ENCODE measurements around the gene PTPN4.

PTPN4 gene

DNA sequence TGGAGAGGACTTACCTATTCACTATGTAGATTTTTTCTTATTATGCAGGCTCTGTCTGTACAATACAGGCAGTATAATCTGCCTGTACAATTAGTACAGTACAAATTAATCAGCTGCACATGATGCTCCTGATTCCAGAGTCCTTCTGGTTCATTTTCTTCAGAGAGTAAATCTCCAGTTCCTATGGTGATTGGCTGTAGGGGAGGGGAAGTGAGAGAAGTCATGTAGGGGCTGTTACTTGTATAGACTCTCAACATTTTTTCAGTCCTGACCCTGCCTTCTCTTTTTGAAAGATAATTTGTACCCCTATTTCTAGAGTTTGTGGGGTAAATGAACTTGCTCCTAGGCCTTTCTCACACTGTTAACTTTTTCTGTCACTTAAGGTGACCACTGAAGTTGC is 54.5 kb downstream of the PTPN4 start:
- DNase-seq: no peak

DNA sequence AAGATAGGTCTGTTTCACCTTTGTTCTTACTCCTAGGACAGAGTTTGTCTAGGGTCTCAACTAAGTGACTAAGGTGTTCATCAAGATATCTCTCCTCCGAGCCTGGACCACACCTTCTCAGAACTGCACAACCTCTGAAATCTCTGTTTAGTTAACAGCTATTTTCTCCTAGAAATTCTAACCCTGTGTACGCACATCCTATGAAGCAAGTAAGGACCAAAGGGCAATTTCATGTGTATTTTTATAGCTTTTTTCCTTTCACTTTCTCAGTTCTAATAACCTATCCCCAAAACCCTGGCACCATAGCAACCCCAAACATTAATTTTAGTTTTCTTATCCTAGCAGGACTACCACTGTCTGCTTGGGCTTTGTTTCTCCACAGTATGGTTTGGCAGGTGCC is 59.1 kb downstream of the PTPN4 start:
- no peak for DNase-seq

DNA sequence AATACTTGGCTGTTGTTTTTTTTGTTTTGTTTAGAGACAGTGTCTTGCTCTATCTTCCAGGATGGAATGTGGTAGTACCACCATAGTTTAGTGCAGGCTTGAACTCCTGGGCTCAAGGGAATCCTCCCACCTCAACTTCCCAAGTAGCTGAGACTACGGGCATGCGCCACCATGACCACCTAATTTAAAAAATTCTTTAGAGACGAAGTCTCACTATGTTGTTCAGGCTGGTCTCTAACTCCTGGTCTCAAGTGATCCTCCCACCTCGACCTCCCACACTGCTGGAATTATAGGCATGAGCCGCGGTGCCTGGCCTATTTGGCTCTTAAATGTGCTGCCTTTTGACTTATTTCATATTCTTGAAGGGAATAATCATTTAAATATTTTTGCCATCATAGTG is 60.1 kb downstream of the PTPN4 start:
- no peak for DNase-seq

DNA sequence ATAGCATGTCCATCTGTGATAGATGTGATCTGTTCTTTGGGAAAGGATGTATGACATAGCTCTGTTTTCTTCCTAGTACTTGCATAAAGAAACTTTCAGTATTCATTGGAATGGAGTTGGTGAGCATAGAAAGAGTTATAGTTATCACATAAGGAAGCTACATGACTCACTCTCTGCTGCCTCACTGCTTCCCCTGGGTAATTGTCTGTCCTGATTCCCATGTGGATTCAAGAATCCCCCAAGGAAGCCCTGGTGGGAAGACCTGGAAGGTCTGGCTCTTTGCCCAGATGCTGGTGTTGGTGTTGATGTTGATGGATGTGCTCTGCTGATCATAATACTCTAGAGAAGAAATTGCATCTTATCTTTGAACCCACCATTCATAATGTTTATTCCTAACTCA is 60.6 kb downstream of the PTPN4 start:
- DNase-seq: no peak

DNA sequence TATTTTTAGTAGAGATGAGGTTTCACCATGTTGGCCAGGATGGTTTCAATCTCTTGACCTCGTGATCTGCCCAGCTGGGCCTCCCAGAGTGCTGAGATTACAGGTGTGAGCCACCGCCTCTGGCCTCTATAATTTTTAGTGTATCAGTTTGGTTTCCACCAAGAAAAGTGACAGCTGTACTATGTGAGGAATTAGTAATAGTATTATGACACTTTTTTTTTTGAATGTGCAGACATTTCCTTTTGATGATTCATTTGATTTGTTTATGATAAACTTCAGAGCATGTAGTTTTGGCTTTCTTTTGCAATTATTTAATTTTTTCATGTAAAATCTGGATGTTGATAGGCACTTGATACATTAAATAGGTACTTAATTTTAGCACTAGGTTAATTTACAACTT is 61.5 kb downstream of the PTPN4 start:
- no peak for DNase-seq

DNA sequence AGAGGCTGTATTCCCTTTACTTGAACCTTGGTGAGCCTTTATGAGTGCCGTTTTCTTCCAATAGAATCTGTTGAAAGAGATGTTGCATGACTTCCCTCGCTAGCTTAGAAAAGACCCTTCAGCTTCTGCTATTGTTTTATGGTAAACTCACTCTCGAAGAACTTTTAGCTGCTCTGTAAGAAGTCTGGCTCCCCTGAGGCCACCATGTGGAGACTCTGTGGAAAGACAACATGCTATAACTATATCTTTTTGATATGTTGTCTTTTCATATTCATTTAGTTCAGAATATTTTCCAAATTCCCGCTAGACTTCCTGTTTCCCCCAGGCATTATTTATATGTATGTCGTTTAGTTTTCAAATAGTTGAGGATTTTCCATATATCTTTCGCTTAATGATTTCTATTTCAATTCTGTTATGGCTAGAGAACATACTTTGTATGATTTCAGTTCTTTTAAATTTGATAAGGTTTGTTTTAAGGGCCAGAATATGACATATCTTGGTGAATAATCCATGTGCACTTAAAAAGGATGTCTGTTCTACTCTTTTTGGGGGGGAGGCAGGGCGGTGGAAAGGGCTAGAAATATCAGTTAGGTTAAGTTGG is 64.1 kb downstream of the PTPN4 start:
- peak; percentile 30 for DNase-seq

DNA sequence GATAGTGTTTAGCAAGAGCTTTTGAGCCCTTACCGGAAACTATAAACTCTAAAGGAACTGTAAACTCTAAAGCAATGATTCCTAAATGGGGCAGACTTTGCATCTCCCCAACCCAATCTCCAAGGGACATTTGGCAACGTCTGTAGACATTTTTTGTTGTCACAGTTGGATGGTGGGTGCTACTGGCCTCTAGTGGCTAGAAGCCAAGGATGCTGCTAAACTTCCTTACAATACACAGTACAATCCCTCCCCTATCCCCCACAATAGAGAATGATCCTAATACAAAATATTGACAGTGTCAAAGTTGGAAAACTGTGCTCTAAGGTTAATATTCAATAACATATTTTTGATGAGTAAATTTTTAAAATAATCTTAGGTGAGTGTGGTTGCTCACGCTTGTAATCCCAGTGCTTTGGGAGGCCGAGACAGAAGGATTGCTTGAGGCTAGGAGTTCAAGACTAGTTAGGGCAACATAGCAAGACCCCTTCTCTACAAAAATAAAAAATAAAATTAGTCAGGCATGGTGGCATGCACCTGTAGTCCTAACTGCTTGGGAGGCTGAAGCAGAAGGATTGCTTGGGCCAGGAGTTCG is 66.7 kb downstream of the PTPN4 start:
- DNase-seq: peak; percentile 44

DNA sequence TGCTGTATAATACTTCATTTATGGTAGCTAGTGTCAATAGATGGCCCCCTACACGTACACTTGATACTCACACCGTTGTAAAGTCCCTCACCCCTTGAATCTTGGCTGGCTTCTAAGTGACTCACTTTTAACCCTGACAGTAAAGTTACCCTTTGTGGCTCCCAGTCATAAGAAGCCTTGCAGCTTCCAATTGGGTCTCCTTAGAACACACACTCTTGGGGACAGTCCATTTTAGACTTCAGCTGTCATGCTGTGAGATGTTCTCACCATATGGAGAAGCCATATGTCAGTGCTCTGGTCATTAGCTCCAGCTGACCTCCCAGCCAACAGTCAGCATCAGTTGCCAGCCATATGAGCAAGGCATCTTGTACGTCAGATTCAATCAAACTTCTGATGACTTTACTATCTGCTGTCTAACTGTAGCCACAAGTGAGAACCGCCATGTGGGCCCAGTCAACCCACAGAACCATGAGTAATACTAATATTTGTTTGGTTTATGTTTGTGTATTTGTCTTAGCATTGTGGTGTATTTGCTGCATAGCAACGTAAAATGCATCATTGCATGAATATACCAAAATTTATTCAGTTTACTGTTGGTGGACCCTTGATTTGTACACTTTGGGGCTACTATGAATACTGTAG is 68.3 kb downstream of the PTPN4 start:
- DNase-seq: no peak

DNA sequence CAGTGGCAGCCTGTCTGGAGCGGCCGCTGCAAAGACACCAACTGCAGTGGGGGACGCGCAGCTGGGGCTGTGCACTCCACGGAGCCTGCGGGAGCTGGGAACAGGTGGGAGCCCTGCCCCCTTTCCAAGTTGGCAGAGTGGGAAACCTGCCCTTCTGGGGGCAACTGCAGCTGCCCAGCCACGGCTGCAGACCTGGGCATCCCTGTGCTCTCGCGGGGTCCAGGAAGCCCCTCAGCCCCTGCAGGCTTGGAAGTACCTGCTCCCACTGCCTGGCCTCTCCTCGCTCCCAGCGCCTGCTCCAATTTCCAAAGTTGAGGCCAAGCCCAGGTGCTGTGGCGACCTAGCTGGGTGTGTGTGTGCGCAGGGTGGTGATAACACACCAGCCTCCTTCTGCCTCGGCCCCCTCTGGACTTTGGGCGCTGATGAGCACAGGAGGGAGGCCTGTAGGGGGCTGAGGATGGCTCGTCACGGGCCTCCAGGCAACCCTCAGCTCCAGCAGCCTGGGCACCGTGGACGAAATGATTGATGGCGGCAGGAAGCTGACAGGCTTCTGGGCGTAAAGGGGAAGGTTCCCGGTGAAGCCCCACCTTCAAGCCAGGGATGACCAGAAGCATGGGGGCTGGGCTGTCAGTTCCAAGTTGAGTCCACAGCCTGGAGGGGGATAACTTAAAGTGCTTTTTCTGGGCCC is 76.9 kb downstream of the PTPN4 start:
- no peak for DNase-seq

DNA sequence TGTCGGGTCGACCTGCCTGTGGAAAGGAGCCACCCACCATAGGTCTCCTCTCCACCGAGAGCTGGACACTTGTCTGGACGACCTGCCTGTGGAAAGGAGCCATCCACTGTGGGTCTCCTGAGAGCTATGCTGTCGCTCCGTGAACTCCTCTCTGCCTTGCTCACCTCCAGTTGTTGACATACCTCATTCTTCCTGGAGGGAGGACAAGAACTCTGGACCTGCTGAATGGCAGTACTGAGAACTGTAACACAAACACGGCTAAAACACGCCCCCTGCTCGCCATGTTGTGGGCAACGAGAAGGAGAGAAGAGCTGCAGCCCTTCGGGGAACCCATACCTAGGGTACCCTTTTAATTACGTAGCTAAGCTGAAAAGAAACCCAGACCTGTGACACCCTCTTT is 77.6 kb downstream of the PTPN4 start:
- no peak for DNase-seq

DNA sequence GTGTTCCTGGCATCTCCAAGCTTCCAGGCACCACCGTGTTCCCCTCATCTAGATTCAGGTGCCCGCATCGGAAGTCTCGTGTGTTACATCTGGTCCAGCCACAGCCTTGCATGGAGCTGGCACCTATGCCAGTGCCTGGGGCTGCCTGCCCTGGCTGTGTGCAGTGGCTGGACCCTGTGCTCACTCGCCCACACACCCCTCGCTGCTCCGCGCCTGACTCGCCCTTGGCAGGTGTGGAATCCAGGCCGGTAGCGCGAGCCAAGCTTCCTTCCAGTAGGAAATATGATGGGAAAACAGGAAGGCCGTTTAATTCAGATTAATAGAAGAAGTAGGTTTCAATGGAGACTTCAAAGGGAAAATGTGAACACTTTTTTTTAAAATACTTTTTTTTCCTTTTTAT is 78.0 kb downstream of the PTPN4 start:
- DNase-seq: no peak

DNA sequence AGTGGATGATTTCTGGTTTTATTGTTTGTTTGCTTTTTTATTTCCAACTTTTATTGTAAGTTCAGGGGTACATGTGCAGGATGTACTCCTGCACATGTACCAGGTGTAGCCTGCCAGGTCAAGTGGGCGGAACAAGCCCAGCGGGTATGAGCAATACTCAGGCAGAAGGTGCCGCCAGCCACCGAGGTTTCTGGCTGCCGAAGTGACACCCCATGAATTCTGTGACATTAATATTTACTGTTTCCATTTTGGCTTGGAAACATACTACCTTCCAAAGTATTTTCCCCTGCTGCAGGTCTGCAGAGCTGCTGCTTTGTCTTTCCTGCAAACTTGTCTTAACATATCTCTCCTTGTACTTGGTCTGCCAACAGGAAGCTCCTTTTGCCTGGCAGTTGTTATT is 78.5 kb downstream of the PTPN4 start:
- no peak for DNase-seq

DNA sequence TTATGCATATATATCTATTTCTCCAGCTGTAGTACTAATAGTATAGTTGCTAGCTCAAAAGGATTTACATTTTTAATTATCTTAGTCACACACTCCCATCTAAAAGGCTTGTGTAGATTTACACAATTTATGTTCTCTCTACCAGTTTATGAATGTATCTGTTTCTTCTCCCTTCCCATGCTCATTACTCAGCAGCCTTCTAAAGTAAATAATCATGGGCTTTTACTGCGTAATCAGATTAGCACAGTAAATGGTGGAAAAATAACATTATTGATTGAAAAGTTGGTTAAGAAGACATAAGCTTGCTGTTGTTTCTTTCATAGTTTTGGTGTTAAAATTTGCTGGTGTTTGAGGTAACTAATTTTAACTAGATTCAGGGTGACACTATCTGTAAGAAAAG is 81.8 kb downstream of the PTPN4 start:
- no peak for DNase-seq

DNA sequence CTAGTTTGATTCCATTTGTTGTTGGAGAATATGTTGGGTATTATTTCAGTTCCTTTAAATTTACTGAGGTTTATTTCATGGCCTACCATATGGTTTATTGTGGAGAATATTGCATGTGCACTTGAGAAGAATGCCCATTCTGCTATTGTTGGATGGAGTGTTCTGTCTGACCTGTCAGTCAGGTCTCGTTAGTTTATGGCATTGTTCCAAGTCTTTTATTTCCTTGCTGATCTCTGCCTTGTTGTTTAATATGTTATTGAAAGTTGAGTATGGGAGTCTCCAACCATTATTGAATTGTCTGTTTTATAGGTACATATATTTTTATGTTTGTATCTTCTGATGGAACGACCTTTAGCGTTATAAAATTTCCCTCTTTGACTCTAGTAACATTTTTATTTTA is 86.3 kb downstream of the PTPN4 start:
- DNase-seq: no peak

DNA sequence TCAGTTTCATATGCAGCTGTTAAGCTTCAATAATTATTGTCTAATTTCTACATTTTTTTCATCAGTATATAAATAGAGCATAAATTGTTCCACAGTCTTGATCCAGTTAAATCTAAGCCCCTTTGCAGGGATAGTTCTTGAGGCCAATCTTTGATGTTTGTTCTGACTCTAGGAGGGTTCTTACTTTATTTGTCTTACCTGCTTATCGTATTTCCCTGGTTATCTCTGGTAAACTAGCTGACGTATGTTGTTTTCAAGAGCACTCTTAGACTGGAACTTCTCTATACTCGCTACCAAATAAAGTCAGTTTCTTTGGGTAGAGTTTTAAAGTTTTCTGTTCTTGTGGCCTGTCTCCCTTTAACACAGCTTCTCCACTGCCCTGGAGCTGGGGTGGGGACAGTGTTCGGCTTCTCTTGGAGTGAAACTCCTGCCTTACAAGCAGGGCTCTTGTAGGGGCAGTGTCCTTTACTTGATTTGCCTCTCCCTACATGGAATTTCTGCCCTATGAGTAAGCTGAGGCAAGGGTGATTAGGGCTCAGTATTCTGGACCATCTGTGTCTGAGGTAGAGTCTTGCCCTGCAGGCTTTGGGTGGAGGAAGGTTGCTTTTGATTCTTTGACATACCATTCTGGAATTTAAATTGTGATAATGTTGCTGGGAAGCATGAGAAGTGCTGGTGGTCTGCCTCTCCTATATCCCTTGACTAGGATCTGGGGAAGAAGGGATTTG is 90.3 kb downstream of the PTPN4 start:
- no peak for DNase-seq

DNA sequence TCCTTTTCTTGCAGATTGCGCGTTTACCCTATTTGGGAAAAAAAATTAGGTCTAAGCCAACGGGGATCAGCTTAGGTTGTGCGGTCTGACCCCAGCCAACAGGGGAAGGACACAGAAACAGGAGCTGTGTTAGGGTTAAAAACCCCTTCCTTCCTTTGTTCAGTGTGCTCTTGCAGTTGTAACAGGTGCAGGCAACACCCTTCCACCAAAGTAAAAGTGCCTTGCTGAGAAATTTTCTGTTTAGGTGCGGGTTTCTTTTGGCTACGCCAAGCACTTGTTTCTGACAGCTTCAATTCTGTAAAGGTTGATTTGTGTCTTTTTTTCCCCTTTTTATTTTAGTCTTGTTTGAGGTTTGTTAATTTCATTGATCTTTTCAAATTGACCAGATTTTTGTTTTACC is 92.5 kb downstream of the PTPN4 start:
- DNase-seq: no peak

DNA sequence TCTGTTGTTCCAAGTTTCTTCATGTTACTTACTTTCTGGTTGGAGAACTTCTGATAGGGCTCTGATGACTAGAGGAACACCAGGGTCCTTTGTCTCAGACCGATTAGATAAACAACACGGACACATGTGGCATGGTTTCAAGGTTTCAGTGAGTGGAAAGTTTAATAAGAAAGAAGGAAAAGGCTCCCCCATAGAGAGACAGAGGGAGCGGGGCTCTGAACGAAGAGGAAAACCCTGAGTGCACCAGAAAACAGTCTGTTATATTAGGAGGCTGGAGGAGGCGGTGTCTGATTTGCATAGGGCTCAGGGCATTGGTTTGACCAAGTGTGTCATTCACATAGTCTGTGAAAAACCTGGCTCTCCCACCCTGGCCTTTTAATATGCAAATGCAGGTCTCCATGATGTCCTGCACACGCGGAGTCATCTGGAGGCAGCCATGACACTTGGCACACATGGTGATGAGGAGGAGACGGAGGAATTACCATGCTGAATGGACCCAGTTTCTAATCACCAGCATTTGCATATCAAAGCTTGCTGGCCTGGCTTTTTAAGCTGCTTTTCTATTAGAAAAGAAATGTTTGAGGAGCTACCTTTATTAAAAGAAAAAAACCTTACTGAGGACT is 94.2 kb downstream of the PTPN4 start:
- no peak for DNase-seq

DNA sequence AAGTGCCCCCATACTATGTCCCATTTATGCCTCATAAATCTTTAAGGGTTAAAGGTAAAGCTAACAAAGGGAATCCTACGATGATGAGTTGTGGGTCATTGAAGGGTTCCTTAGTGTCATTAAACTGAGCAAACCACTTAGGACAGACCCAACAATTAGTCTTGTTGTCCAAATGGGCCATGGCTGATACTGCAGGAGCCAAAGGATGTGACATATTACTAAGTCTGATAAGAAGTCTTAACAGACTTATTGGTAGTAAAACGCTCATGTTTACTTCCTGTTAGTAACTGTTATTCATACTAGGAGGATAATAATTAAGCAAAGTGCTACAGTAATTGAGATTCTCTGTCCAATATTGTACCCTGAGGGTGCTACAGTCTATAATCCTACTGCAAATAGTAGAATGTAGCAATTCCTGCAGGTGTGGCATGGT is 96.8 kb downstream of the PTPN4 start:
- no peak for DNase-seq

DNA sequence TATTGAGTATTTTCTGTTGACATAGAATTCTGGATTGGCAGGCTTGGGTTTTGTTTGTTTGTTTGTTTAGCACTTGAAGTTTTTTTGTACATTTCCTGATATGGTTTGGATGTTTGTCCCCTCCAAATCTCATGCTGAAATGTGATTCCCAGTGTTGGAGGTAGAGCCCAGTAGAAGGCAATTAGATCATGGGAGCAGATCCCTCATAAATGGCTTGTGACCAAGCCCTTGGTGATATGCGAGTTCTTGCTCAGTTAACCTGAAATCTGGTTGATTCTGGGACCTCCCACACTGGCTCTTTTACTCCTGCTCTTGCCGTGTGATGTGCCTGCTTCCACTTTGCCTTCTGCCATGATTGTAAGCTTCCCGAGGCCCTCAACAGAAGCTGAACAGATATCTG is 98.0 kb downstream of the PTPN4 start:
- DNase-seq: no peak

DNA sequence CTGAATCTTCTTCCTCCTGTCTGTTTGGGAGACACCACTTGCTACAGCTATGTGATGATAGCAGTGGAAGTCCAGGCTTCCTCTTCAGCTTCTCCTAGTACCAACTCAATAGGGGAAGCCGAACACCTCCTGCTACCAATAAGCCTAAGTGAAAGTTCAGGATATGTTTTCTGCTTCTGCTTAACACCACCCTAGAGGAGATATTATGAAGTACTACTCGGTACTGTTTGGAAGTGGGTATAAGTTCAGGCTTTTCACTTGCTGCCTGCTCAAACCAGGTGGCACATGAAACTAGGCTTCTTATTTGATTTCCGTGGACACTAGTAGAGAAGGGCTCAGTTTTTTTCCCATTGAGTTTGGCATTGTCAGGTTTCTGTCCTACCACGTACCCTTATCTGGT is 99.8 kb downstream of the PTPN4 start:
- no peak for DNase-seq

DNA sequence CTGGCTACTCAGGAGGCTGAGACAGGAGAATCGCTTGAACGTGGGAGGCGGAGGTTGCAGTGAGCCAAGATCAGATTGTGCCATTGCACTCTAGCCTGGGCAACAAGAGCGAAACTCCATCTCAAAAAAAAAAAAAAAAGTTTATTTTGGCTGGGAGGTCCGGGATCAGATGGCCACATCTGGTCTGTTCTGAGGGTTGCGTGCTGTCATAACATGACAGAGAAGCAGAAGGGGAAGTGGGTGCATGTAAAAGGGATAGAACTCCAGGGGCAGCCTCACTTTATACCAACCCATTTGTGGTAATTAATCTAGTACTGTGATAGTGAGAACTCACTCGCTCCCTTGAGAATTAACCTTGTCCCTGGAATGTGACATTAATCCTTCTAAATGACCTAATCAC is 101.2 kb downstream of the PTPN4 start:
- DNase-seq: peak; percentile 8

DNA sequence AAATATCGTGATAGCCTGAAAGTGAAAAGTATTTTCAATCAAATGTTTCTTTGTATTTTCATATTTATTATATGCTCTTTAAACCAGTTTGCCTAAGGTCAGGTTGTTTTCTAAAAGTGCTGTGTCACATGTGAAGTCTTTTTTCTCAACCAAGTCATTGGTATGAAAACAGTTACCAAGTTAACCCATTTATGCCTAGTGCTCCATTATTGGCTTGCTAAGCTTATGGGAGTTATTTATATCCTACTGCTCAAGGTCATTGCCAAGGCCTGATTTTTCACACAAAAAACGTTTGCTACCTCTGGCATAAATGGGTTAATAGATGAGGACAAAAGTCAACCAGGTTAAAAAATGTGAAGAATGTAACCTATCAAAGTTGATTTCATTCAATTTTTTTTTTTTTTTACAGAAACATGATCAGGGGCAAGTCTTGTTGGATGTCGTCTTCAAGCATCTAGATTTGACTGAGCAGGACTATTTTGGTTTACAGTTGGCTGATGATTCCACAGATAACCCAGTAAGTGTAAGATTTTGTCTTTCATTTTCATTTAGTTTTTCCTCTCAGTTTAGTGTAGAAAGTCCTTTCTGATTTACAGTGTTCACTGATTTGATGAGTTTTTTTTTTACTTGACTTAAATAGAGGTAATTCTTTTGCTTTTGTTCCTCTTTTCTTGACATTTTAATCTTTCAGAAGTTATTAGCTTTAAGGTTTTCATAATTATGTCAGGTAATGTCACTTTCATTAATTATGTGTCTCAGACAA is 102.6 kb downstream of the PTPN4 start:
- no peak for DNase-seq
